ENCODE data around the gene SPO11. TPM values are rescaled to one million over a fixed set of nuclear protein-coding genes. Genes with fewer than 3 reads are reported as not detected.

The SPO11 gene
- total and polyA plus RNA-seq, 2 of the 8 experiments (the other 6 are each of a cell fraction or from before 2014, with no cell fraction given): not detected

GRCh38 chr20:57386762-57387161, 57.2 kb downstream of the SPO11 start (continued):
- TF ChIP-seq SRF (IDR thresholded peaks at IDR 0.05; ENCODE audit: low read depth, low read length) (no peak), CBX8 (IDR thresholded peaks at IDR 0.05; ENCODE audit: borderline replicate concordance, low read depth, low read length) (no peak), HDAC2 (IDR thresholded peaks at IDR 0.05; ENCODE audit: borderline replicate concordance in 1 of 2, low read depth in 2 of 2, low read length in 2 of 2) (no peak), TAF7 (optimal IDR thresholded peaks at IDR 0.05; ENCODE audit: borderline replicate concordance, low read depth, low read length) (no peak), ZNF274 (IDR thresholded peaks at IDR 0.05; ENCODE audit: borderline replicate concordance, extremely low read depth, low read length) (no peak), SP1 (IDR thresholded peaks at IDR 0.05; ENCODE audit: low read depth, low read length) (no peak)

All from H1 (cell line).